Stomach smooth muscle (tissue), 2 donors: ENCODE results near the gene HNRNPH2.

ENCODE experiments used
- H3K27ac ChIP-seq: one replicate; pipeline ENCODE4 v1.7.0; 2013; ENCODE audit warnings: mild to moderate bottlenecking, low read length, inconsistent platforms
- H3K27me3 ChIP-seq, 2 donors: one replicate each; pipeline ENCODE4 v1.7.0; 2013; ENCODE audit warnings: low read length in 2 of 2; ENCODE audit not compliant: insufficient read depth in 2 of 2, control insufficient read depth in 1 of 2
- H3K36me3 ChIP-seq, 2 donors: one replicate each; pipeline ENCODE4 v1.7.0; 2013; ENCODE audit warnings: low read length in 2 of 2; ENCODE audit not compliant: control insufficient read depth in 2 of 2, insufficient read depth in 2 of 2
- H3K4me1 ChIP-seq: one replicate; pipeline ENCODE4 v1.7.0; 2013; ENCODE audit warnings: low read length; ENCODE audit not compliant: control insufficient read depth, insufficient read depth
- H3K4me3 ChIP-seq, 2 donors: one replicate each; pipeline ENCODE4 v1.7.0; 2013; ENCODE audit warnings: low read length in 2 of 2
- H3K9ac ChIP-seq, 2 donors: one replicate each; pipeline ENCODE4 v1.7.0; 2013; ENCODE audit warnings: low read length in 2 of 2, mild to moderate bottlenecking in 1 of 2
- H3K9me3 ChIP-seq, 2 donors: one replicate each; pipeline ENCODE4 v1.7.0; 2013; ENCODE audit warnings: low read length in 2 of 2; ENCODE audit not compliant: control insufficient read depth in 2 of 2
- donor health status: healthy.
- donor health status: Pancreatic carcinoma.

Gene HNRNPH2

GRCh38 chrX:101452056-101452455, 44.0 kb downstream of the HNRNPH2 start:
- Histone ChIP-seq H3K27me3 (peaks cover 0 to 2% of the 10 kb centered on the region in 2 donors), H3K36me3 (peaks cover 0 to 5% of the 10 kb centered on the region in 2 donors), H3K9me3 (no peaks in the 10 kb centered on the region), H3K27ac (no peak overlapping the region), H3K9ac (no peak overlapping the region), H3K4me3 (no peak overlapping the region), H3K4me1 (peaks cover 2% of the 10 kb centered on the region)

GRCh38 chrX:101460669-101461068, 52.6 kb downstream of the HNRNPH2 start:
- H3K36me3 ChIP-seq: peaks cover 0 to 5% of the 10 kb centered on the region in 2 donors
- H3K9ac ChIP-seq: no peak overlapping the region
- no peaks in the 10 kb centered on the region for H3K9me3 ChIP-seq
- H3K4me1 ChIP-seq: no peaks in the 10 kb centered on the region
- peaks cover 0 to 3% of the 10 kb centered on the region in 2 donors for H3K27me3 ChIP-seq
- no peak overlapping the region for H3K27ac ChIP-seq
- no peak overlapping the region for H3K4me3 ChIP-seq

- Histone ChIP-seq H3K27me3 (peaks cover 0 to 3% of the 10 kb centered on the region in 2 donors), H3K9ac (no peak overlapping the region), H3K27ac (no peak overlapping the region), H3K36me3 (peaks cover 0 to 5% of the 10 kb centered on the region in 2 donors), H3K9me3 (no peaks in the 10 kb centered on the region), H3K4me3 (no peak overlapping the region), H3K4me1 (no peaks in the 10 kb centered on the region)
Measured at GRCh38 chrX:101462892-101463291, 54.9 kb downstream of the HNRNPH2 start.
